Measurements from ENCODE around the gene OR6Y1. TPM values are rescaled to one million over a fixed set of nuclear protein-coding genes. Genes with fewer than 3 reads are reported as not detected.

The OR6Y1 gene, protein sequence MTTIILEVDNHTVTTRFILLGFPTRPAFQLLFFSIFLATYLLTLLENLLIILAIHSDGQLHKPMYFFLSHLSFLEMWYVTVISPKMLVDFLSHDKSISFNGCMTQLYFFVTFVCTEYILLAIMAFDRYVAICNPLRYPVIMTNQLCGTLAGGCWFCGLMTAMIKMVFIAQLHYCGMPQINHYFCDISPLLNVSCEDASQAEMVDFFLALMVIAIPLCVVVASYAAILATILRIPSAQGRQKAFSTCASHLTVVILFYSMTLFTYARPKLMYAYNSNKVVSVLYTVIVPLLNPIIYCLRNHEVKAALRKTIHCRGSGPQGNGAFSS
- not detected for total RNA-seq
- long read RNA-seq: 0 reads

DNA sequence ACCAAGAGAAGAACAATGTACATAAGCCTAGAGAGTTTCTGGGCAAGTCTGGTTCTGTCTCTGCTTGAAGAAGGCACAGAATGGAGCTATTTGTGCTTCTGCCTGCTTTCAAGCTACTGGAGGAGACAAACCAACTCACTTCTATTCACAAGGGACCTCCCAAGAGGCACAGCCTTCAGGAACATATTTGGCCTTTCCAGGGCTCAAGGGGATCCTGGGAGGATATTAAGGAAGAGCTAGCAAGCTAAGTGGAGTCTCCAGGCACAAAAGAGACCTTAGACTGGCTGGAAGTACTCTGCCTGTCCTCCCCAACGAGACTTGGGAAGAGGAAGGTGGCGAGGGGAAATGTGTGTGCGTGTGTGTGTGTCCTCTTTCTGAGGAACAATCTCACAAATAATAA, at the start of gene OR6Y1:
TSS of gene OR6Y1 (minus strand) at position 54 of the 400 bp plus-strand sequence. CDS start 6,300 bp downstream, outside the sequence.
- intact Hi-C loops (cut with DNase I): no loop called here
- DNase-seq (no peak), ATAC-seq (peak in 1 of 2 donors; percentile 22)

DNA sequence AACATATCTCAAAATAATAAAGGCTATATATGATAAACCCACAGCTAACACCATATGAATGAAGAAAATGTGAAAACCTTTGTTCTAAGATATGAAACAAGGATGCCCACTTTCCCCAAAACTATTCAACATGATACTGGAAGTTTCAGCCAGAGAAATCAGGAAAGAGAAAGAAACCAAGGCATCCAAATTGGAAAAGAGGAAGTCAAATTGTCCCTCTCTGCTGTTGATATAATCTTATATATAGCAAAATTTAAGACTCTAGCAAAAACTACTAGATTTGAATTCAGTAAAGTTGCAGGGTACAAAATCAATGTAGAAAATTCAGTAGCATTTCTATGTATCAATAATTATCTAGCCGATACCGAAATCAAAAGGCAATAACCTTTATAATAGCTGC, 46.5 kb upstream of the OR6Y1 start:
- DNase-seq: no peak
- no peak for ATAC-seq
- intact Hi-C loops (cut with DNase I): no loop called here

DNA sequence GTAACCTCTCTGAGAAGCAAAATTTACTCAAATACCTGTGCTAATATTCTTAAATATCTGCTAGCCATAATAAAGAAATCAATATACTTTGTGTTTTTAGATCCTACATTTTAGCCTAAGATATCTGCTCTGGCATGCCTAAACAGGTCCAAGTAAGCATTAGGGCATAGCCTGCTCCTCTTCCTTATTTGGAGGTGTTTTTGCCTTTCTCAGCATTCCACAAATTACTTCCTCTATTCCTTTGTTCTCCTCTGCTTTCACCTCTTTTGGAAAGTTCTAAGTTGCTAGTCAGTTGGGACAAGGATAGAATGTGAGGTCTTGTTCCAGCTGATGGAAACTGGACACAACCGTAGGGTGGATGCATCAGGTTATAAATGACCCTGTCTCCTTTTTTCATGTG, 32.7 kb upstream of the OR6Y1 start:
- no peak for DNase-seq
- ATAC-seq: no peak
- intact Hi-C loops (cut with DNase I): no loop called here

DNA sequence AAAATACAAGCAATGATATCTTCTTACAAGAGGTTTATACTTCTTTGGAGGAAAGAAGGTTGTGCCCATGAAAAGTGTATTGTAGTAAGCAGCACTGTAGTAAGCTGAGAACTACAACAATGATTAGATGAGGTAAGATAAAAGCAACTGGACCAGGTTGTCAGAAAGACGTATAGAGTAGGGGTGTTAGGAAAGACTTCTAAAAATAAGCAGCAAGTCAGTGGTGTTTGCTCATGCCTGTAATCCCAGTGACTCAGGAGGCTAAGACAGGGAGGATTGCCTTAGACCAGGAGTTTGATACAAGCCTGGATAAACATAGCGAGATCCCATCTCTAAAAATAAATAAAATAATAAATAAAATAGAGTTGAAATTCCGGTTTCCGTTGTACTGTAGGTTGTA, 29.8 kb upstream of the OR6Y1 start:
- DNase-seq (no peak), ATAC-seq (no peak)
- intact Hi-C loops (cut with DNase I): no loop called here

DNA sequence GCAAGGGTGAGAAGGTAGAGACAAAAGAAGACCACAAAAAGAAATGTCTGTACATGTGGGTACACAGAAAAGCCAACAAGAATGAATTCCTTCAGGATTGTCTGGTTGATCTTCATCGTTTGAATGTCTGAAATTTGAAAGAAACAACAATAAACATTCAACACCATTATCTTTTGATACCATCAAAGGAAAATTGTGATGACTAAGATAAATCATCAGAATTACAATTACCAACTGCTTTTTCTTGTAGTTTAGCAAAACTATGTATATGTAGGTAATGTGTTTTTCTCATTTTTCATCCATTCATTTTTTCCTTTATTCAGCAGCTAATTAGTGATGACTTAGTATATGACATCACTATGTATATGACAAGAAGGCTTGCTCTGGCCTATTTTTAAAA, 25.5 kb upstream of the OR6Y1 start, which contains the start of gene OR10X1:
TSS of gene OR10X1 (minus strand) at position 167 of the 400 bp plus-strand sequence. CDS start at position 167, 0 bp downstream.
- DNase-seq: no peak

DNA sequence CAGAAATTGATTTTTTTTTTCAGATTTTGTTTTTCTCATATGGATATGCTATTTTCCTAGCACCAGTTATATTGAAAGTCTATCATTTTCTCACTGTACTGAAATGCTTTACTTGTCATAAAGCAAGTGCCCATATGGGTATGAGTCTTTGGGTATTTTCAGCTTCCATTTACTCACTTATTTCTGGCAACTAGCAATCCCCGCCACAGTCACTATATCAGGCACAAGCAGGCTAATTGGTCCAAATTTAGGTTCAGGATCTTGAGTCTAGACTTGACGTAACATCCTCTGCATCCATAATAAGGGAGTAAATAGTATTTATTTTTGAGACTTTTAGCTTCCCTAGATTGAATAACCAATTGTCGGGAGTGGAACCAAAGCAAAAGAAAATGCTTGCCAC, 23.4 kb upstream of the OR6Y1 start:
- no peak for DNase-seq
- ATAC-seq: no peak
- intact Hi-C loops (cut with DNase I): no loop called here

More for the DNA sequence above, 25.5 kb upstream of the OR6Y1 start, which contains the start of gene OR10X1:
- intact Hi-C loops (cut with DNase I): no loop called here
- ATAC-seq: no peak

DNA sequence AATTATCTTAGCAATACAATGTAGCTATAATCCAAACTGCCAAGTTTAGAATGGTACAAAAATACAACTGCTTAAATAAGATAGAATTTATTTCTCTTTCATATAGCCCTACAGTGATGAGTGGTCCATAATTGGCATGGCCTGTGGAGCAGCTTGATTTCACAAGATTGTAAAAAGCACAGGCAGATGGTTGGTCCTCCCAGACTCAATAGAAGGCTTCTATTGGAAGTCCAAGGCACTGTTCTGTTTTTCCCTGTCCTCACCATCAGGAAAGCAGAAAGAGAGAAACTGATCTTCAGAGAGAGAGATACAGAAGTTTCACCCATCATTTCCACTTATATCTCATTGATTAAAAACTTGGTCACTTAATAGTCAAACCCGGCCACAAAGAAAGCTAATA, 18.0 kb upstream of the OR6Y1 start:
- ATAC-seq (no peak), DNase-seq (no peak)
- intact Hi-C loops (cut with DNase I): no loop called here

DNA sequence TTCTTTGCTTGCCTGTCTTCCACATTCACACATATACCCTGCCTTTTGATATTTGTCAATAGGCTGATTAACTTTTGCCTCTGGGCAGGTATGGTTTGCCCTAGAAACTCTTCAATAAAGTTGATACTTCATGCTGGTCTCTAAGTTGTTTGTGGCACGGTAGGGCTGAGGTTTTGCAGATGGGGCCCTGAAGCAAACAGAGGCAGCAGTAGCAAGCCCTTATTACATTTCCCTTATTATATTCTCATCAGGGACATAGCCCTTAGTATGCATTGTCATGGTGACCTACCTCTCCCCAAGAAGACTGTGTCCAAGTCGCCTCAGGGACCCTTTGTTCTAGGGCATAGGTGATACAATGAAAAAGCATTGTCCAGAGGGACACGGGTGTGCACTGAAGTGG, 16.3 kb upstream of the OR6Y1 start, which contains the start of gene OR6P1:
TSS of gene OR6P1 (minus strand) at position 101 of the 400 bp plus-strand sequence. CDS start 6,976 bp downstream, outside the sequence.
- ATAC-seq (no peak), DNase-seq (no peak)
- intact Hi-C loops (cut with DNase I): no loop called here

DNA sequence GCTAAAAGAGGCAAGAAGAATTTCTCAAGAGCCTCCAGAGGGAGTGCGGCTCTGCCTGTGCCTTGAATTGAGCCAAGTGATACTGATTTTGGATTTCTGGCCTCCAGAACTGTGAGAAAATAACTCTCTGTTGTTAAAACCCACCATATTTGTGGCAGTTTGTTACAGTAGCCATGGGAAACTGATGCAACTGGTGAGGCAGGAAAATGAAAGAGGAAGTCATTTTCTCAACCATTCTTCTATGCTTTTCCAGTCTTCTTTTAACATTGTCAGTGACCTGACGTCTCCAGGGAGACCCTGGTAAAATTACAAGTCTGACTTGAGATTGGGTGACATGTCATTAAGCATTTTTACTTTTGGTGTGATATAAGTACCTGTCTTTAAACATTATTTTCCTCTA, 10.4 kb upstream of the OR6Y1 start:
- intact Hi-C loops (cut with DNase I): no loop called here
- no peak for DNase-seq
- no peak for ATAC-seq

DNA sequence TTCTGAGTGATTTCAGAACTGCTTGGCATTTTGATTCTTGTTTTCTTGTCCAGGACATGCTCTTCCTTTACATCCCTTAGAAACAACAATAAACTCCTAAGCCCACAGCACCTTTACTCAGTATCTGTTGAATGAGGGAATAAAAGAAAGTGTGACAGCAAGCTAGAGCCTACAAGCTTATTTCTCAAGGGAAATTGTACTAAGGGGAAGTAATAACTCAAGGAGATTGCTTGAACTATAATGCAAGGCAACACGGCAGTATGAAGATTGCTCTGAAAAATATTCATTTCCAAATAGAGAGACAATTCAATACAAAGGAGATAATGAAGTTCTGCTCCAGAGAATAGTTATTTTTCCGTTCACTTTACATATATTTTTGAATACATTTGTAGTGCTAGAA, 9.6 kb upstream of the OR6Y1 start:
- ATAC-seq (no peak), DNase-seq (no peak)
- intact Hi-C loops (cut with DNase I): no loop called here

DNA sequence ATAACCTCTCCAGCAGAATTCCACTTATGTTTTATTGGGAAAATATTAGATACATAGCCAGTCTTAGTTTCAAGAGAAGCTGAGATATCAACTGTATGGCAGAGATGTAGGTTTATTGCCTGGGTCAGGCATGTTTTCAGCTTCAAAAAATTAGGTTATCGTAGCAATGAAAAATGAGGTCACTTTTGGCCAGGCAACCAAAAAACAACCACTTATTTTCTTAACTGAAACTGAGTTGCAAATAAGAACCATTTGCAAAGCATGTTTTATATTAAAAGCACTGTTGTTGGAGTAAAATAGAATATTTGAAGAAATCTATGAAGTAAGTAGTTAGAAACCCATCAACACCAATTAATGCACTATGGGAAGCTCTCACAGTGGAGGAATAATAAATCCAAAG, 5.5 kb upstream of the OR6Y1 start:
- ATAC-seq (no peak), DNase-seq (no peak)
- intact Hi-C loops (cut with DNase I): no loop called here

DNA sequence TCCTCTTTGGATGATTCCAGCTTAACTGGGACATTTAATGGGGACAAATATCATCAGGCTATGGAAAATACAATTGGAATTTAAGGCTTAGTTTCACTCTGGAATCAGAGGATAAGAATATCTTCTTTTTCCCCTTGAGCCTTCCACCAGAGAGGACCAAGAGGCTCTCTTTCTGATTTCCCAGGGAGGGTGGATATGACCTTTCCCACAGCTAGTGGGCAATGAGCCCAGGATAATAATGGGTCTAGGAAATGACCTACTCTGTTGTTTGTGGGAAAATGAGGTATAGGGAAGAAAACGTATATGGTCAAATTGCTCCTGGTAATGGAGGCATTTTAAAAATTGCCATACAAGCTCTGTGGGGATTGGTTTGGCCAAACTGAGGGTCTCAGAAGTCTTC, 1.9 kb downstream of the OR6Y1 start:
- intact Hi-C loops (cut with DNase I): no loop called here
- no peak for DNase-seq
- no peak for ATAC-seq

DNA sequence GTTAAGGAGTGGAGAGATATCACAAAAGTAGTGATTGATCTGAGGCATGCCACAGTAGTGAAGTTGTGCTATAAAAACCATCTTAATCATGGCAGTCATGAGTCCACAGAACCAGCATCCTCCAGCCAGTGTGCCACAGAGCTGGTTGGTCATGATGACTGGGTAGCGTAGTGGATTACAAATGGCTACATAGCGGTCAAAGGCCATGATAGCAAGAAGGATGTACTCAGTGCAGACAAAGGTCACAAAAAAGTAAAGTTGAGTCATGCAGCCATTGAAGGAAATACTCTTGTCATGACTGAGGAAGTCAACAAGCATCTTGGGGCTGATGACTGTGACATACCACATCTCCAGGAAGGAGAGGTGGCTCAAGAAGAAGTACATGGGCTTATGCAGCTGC, 6.7 kb downstream of the OR6Y1 start:
- DNase-seq: no peak
- no peak for ATAC-seq
- intact Hi-C loops (cut with DNase I): no loop called here

DNA sequence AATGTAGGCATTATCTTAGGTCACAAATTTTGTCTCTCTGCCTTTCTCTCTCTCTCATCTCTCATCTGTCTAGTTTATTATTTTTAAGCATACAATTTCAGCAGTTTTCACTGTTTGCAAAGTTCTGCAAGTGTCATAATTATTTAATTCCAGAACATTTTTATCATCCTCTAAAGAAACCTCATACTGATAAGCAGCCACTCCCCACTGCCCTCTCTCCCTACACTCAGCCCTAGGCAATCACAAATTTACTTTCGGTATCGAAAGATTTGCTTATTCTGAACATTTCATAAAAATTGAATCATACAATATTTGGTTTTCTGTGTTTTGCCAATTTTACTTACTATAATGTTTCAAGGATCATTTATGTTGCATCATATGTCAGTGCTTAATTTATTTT, 16.6 kb downstream of the OR6Y1 start:
- intact Hi-C loops (cut with DNase I): no loop called here

DNA sequence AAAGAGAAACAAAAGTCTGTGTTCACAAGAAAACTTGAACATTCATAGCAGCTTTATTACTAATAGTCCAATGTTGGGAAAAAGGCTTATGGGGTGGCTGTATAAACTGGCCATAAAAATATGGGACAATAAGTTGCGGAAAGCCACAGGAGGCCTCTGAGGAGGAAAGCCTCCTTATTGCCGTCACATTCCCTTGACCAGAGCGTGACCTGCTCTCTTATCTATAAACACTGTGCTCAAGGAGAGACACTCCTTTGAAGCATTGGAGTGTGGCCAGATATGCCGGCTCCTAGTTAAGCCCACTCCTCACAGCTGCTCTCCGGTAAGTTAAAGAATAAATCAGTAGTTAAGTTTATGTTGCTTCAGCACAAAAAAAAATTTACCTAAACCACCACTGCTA, 19.7 kb downstream of the OR6Y1 start:
- intact Hi-C loops (cut with DNase I): no loop called here
- DNase-seq: no peak
- no peak for ATAC-seq

More for the DNA sequence above, 16.6 kb downstream of the OR6Y1 start:
- DNase-seq: no peak
- ATAC-seq: no peak

DNA sequence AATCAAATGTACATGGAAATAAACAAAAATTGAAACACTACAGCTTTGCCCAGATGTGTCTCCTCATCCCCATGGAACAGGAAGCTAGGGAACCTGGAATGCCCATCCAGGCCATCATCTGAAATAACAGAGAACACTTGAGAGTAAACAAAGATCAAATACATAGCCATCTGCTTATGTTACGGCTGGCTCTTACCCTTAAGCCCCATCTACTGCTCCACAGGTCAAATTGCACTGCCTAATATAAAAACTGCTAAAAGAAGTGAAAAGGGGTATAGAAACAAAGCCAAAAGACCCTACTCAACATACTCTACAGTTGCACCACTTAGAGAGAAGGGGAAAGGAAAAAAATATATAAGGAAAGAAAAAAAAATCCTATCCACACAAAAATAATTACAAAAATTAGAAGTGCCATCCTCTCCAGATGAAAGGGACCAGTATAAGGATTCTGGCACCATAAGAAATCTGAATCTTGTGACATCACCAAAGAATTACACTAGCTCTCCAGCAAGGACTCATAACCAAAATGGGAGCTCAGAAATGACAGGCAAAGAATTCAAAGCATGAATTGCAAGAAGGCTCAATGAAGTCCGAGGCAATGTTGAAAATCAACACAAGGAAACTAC, 26.9 kb downstream of the OR6Y1 start:
- ATAC-seq (no peak), DNase-seq (no peak)
- intact Hi-C loops (cut with DNase I): no loop called here

DNA sequence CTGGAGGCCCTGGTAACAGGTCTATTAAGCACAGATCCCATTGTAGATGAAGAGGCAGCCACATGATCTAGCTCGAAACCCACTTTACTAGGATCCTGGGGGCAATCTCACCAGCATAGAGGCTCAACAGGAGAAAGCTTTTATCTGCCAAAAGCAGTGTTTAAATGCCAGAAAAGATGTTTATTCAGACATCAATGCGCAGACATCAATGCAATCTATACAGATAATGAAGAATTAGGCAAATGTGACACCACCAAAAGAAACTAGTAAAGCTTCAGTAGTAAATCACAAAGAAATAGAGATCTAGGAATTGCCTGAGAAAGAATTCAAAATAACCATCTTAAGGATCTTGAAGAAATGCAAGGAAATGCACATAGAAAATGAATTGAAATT, 32.5 kb downstream of the OR6Y1 start:
- DNase-seq: no peak

DNA sequence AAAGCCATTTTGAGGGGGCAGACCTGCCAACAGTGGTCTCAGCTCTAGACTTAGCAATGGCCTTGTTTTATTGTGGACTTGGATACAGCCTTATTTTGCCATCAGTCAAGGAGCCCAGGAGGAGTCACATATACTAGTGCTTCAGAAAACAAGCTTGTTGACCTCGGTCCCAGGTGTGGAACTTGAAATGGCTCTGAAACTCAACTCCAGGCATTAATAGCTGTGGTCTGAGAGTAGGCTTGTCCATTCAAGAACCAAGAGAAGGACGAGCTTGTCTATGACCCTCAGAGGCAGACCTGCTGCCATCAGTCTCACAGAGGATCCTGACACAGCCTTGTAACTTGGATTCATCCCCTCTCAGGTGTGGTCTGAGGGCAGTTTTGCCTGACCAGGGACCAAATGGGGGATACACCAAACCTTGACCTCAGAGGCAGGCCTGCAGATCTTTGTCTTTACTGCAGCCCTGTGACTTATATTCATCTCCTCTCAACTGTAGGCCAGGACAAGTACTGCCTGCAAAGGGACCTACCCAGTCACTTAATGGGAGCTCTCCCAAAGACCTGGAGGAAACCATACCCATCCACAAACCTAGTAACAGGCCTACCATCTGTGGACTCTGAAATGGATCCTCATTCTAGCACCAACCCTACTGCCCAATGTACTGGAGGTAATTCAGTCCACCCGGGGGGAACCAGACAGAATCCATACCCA, 33.1 kb downstream of the OR6Y1 start:
- no peak for ATAC-seq
- intact Hi-C loops (cut with DNase I): no loop called here

More for the DNA sequence above, 32.5 kb downstream of the OR6Y1 start:
- intact Hi-C loops (cut with DNase I): no loop called here
- ATAC-seq: no peak

DNA sequence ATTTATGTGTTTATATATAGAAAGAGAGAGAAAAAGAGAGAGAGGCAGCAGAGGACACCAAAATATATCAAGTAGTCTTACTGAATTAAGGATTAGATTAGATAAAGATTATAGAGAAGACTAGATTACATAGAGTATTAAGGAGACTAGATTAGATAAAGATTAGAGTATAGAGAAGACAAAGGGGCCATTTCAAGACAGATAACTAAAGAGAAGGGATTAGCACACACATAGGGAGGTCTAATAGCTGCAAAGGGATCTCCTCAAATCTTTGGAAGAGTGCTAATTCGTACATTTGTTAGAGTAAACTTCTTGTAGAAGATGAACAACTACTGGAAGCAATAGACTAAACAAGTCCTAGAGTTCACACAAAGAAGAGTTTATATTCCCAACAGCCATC, 34.2 kb downstream of the OR6Y1 start:
- intact Hi-C loops (cut with DNase I): no loop called here
- DNase-seq (no peak), ATAC-seq (no peak)

More for the DNA sequence above, 33.1 kb downstream of the OR6Y1 start:
- DNase-seq: no peak

DNA sequence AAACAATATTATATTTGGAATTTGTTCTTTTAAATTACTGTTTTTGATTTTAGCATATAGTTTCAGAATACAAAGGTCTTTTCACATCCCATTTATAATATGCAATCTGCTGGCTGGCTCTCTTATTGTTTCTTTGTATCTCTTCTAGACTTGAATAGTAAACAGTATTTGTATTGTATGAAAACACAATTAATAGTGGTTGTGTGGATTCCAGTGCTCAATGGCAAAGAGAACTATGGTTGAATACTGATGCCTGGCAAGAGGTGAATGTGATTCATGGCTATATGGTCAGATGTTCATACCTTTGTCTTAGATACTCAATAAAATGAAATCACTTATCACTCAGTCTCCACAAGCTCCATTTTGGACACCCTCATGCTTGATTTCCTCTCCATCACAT, 37.2 kb downstream of the OR6Y1 start:
- DNase-seq (no peak), ATAC-seq (no peak)
- intact Hi-C loops (cut with DNase I): no loop called here
